ENCODE results near the gene PARP6.

GRCh38 chr15:72203507-72203837 lies 68.9 kb downstream of the PARP6 start:
- no peak for TF ChIP-seq CTCF (IDR thresholded peaks at IDR 0.05; ENCODE audit: low read depth, low read length)
- no peak for TF ChIP-seq MYC (IDR thresholded peaks at IDR 0.05; ENCODE audit: low read depth, low read length)
- no peak for TF ChIP-seq MAX (IDR thresholded peaks at IDR 0.05; ENCODE audit: low read depth, low read length)
